MV-4-11 (cell line): ENCODE data around the gene STPG4.
A peak's percentile ranks its signal among the peaks of the same experiment; 100 is the strongest.
"Not testable (repeated sequence)": the region's sequence is repeated elsewhere in the genome, so short reads cannot be mapped to it uniquely, and the experiment has no call there.

Source experiments
- DNase-seq: peaks from one replicate; lab custom pipeline; 2025; lab: John Stamatoyannopoulos, UW

Gene STPG4

GRCh38 chr2:47155091-47155876 is at the start of gene STPG4:
TSS of gene STPG4 (minus strand) at chr2:47155308. CDS start at chr2:47155251, 57 bp downstream.
- no peak for DNase-seq

- DNase-seq, result no peak
These were observed 49.6 kb upstream of the STPG4 start for GRCh38 chr2:47204691-47205090.

GRCh38 chr2:47203995-47204394 is 48.9 kb upstream of the STPG4 start:
- DNase-seq, result no peak

- no peak for DNase-seq
These were observed 46.1 kb upstream of the STPG4 start for GRCh38 chr2:47201224-47201623.

- no peak for DNase-seq
These were observed 43.9 kb upstream of the STPG4 start for GRCh38 chr2:47198985-47199451.

- no peak for DNase-seq
These were observed 41.4 kb upstream of the STPG4 start for GRCh38 chr2:47196499-47196898.

- DNase-seq, result no peak
These were observed 40.9 kb upstream of the STPG4 start for GRCh38 chr2:47196046-47196445.

GRCh38 chr2:47195148-47195547 is 40.0 kb upstream of the STPG4 start:
- peak; percentile 8 for DNase-seq

GRCh38 chr2:47194410-47194809 is 39.3 kb upstream of the STPG4 start:
- DNase-seq, result no peak

GRCh38 chr2:47193607-47194006 is 38.5 kb upstream of the STPG4 start:
- no peak for DNase-seq

- DNase-seq, result no peak
These were observed 35.2 kb upstream of the STPG4 start for GRCh38 chr2:47190188-47190881.

GRCh38 chr2:47189635-47190034 is 34.5 kb upstream of the STPG4 start:
- no peak for DNase-seq

- DNase-seq, result no peak
These were observed 32.0 kb upstream of the STPG4 start for GRCh38 chr2:47187069-47187468.

GRCh38 chr2:47186351-47186750 is 31.2 kb upstream of the STPG4 start:
- no peak for DNase-seq

- DNase-seq, result not testable (repeated sequence)
These were observed 30.0 kb upstream of the STPG4 start for GRCh38 chr2:47185098-47185497.

GRCh38 chr2:47181176-47181575 is 26.1 kb upstream of the STPG4 start:
- no peak for DNase-seq

- DNase-seq, result no peak
These were observed 25.4 kb upstream of the STPG4 start for GRCh38 chr2:47180531-47180930.

GRCh38 chr2:47179388-47179787 is 24.3 kb upstream of the STPG4 start:
- DNase-seq, result peak; percentile 40

GRCh38 chr2:47178341-47178740 is 23.2 kb upstream of the STPG4 start:
- no peak for DNase-seq

- peak; percentile 70 for DNase-seq
These were observed 22.0 kb upstream of the STPG4 start for GRCh38 chr2:47177043-47177565.

GRCh38 chr2:47174733-47175361 is 19.7 kb upstream of the STPG4 start:
- DNase-seq, result no peak

- no peak for DNase-seq
These were observed 19.1 kb upstream of the STPG4 start for GRCh38 chr2:47173986-47174732.
